Ramos (cell line): ENCODE data around the gene SSH3.

ENCODE experiments used
- in situ Hi-C: fragments of 300-500 bp; cut with MboI; formaldehyde crosslinking; loops from one replicate; pipeline ENCODE4 v1.14.3; 2022; ENCODE audit warnings: low sequenced_read_pairs; ENCODE audit not compliant: unreplicated experiment

Gene SSH3

GRCh38 chr11:67308031-67308866 lies 4.9 kb downstream of the SSH3 start:
- in situ Hi-C loops = no loop called here

GRCh38 chr11:67309166-67309565 lies 5.8 kb downstream of the SSH3 start:
- in situ Hi-C loops = no loop called here

GRCh38 chr11:67309661-67310061 lies 6.3 kb downstream of the SSH3 start:
- in situ Hi-C loops = loop anchor here (5.0 to 10.0 kb wide), 2 partner anchors 47 to 225 kb away; no protein-coding TSS in a partner anchor

- in situ Hi-C loops = loop anchor here (5.0 to 10.0 kb wide), 2 partner anchors 48 to 226 kb away; no protein-coding TSS in a partner anchor
These were observed 7.1 kb downstream of the SSH3 start for GRCh38 chr11:67310246-67311050.

GRCh38 chr11:67311051-67311555 lies 7.8 kb downstream of the SSH3 start:
- in situ Hi-C loops = loop anchor here (5.0 to 10.0 kb wide), 2 partner anchors 49 to 226 kb away; no protein-coding TSS in a partner anchor

GRCh38 chr11:67311556-67312082 lies 8.3 kb downstream of the SSH3 start:
- in situ Hi-C loops = loop anchor here (5.0 to 10.0 kb wide), 2 partner anchors 49 to 227 kb away; no protein-coding TSS in a partner anchor

- in situ Hi-C loops = loop anchor here (5.0 to 10.0 kb wide), 2 partner anchors 50 to 228 kb away; no protein-coding TSS in a partner anchor
These were observed 9.1 kb downstream of the SSH3 start for GRCh38 chr11:67312187-67313021.

- in situ Hi-C loops = loop anchor here (5.0 to 10.0 kb wide), 2 partner anchors 51 to 229 kb away; no protein-coding TSS in a partner anchor
These were observed 10.0 kb downstream of the SSH3 start for GRCh38 chr11:67313125-67313890.

GRCh38 chr11:67314218-67314617 lies 10.9 kb downstream of the SSH3 start:
- in situ Hi-C loops = loop anchor here (5.0 to 10.0 kb wide), 2 partner anchors 52 to 229 kb away; no protein-coding TSS in a partner anchor

GRCh38 chr11:67315325-67315909 lies 12.1 kb downstream of the SSH3 start:
- in situ Hi-C loops = loop anchor here (10.0 kb wide), 1 partner anchor 231 kb away; no protein-coding TSS in a partner anchor

GRCh38 chr11:67316882-67317204 lies 13.5 kb downstream of the SSH3 start:
- in situ Hi-C loops = loop anchor here (10.0 kb wide), 1 partner anchor 232 kb away; no protein-coding TSS in a partner anchor

- in situ Hi-C loops = loop anchor here (10.0 kb wide), 1 partner anchor 233 kb away; no protein-coding TSS in a partner anchor
These were observed 14.0 kb downstream of the SSH3 start for GRCh38 chr11:67317205-67317887.

- in situ Hi-C loops = loop anchor here (10.0 kb wide), 1 partner anchor 233 kb away; no protein-coding TSS in a partner anchor
These were observed 14.7 kb downstream of the SSH3 start for GRCh38 chr11:67317888-67318555.

- in situ Hi-C loops = loop anchor here (10.0 kb wide), 1 partner anchor 234 kb away; no protein-coding TSS in a partner anchor
These were observed 15.5 kb downstream of the SSH3 start for GRCh38 chr11:67318876-67319275.

- in situ Hi-C loops = no loop called here
These were observed 16.7 kb downstream of the SSH3 start for GRCh38 chr11:67320011-67320410.

GRCh38 chr11:67320691-67321090 lies 17.4 kb downstream of the SSH3 start:
- in situ Hi-C loops = no loop called here

- in situ Hi-C loops = no loop called here
These were observed 18.1 kb downstream of the SSH3 start for GRCh38 chr11:67321313-67321871.
